CD4-positive, alpha-beta T cell treated with Interferon gamma for 1 hour (primary cell): ENCODE data around the gene DENND2C.
"Not testable (repeated sequence)": the region's sequence is repeated elsewhere in the genome, so short reads cannot be mapped to it uniquely, and the experiment has no call there.

Source experiments
- DNase-seq: peaks from one replicate; pipeline ENCODE4 v3.0.0-alpha.2; 2020

The DENND2C gene

GRCh38 chr1:114595602-114596001 is 74.2 kb downstream of the DENND2C start:
- no peak for DNase-seq

- DNase-seq, result no peak
These were observed 75.8 kb downstream of the DENND2C start for GRCh38 chr1:114594046-114594445.

- DNase-seq, result no peak
These were observed 80.7 kb downstream of the DENND2C start for GRCh38 chr1:114589122-114589521.

- DNase-seq, result no peak
These were observed 81.6 kb downstream of the DENND2C start for GRCh38 chr1:114588196-114588689.

- DNase-seq, result no peak
These were observed 82.5 kb downstream of the DENND2C start for GRCh38 chr1:114587203-114587991.

GRCh38 chr1:114586513-114587047 is 83.3 kb downstream of the DENND2C start:
- no peak for DNase-seq

GRCh38 chr1:114585231-114585630 is 84.6 kb downstream of the DENND2C start:
- no peak for DNase-seq

GRCh38 chr1:114581335-114582287 is 88.2 kb downstream of the DENND2C start, which contains the start of gene BCAS2:
BCAS2 (minus strand) TSS chr1:114581615; CDS start chr1:114581591, 24 bp downstream.
- DNase-seq, result peak; percentile 97

GRCh38 chr1:114574365-114574764 is 95.5 kb downstream of the DENND2C start:
- DNase-seq, result no peak

- DNase-seq, result no peak
These were observed 105.7 kb downstream of the DENND2C start for GRCh38 chr1:114564141-114564540.

- not testable (repeated sequence) for DNase-seq
These were observed 106.8 kb downstream of the DENND2C start for GRCh38 chr1:114562978-114563510.

GRCh38 chr1:114561333-114561732 is 108.5 kb downstream of the DENND2C start:
- DNase-seq, result no peak

GRCh38 chr1:114559356-114559755 is 110.5 kb downstream of the DENND2C start:
- DNase-seq, result no peak

- DNase-seq, result no peak
These were observed 111.3 kb downstream of the DENND2C start for GRCh38 chr1:114558544-114558943.

GRCh38 chr1:114554577-114554976 is 115.3 kb downstream of the DENND2C start:
- DNase-seq, result no peak

- no peak for DNase-seq
These were observed 117.7 kb downstream of the DENND2C start for GRCh38 chr1:114552106-114552639.

GRCh38 chr1:114551400-114551799 is 118.4 kb downstream of the DENND2C start:
- no peak for DNase-seq

- no peak for DNase-seq
These were observed 119.5 kb downstream of the DENND2C start for GRCh38 chr1:114550336-114550735.

- no peak for DNase-seq
These were observed 120.7 kb downstream of the DENND2C start for GRCh38 chr1:114549137-114549536.

GRCh38 chr1:114547076-114547475 is 122.8 kb downstream of the DENND2C start:
- DNase-seq, result no peak

- DNase-seq, result no peak
These were observed 124.1 kb downstream of the DENND2C start for GRCh38 chr1:114545796-114546195.

GRCh38 chr1:114545315-114545714 is 124.5 kb downstream of the DENND2C start:
- no peak for DNase-seq

- DNase-seq, result no peak
These were observed 129.0 kb downstream of the DENND2C start for GRCh38 chr1:114540821-114541220.
